GM18502 (cell line): ENCODE measurements around the gene NMD3.
A peak's percentile ranks its signal among the peaks of the same experiment; 100 is the strongest.
"Not testable (repeated sequence)": the region's sequence is repeated elsewhere in the genome, so short reads cannot be mapped to it uniquely, and the experiment has no call there.

Source experiments
- ATAC-seq: cut with Tn5 transposase; IDR thresholded peaks from one replicate; pipeline ENCODE4 v1.9.1; 2021; ENCODE audit warnings: mild to moderate bottlenecking; ENCODE audit not compliant: unreplicated experiment, poor library complexity

The NMD3 gene

GRCh38 chr3:161274691-161275298, 53.7 kb downstream of the NMD3 start:
- peak; percentile 91 for ATAC-seq

GRCh38 chr3:161275919-161276318, 54.8 kb downstream of the NMD3 start:
- ATAC-seq = no peak

- not testable (repeated sequence) for ATAC-seq
These were observed 61.3 kb downstream of the NMD3 start for GRCh38 chr3:161282387-161282786.

- ATAC-seq = no peak
These were observed 63.9 kb downstream of the NMD3 start for GRCh38 chr3:161284989-161285388.

GRCh38 chr3:161289174-161289573, 68.1 kb downstream of the NMD3 start:
- no peak for ATAC-seq

- no peak for ATAC-seq
These were observed 70.2 kb downstream of the NMD3 start for GRCh38 chr3:161291191-161291901.

- no peak for ATAC-seq
These were observed 72.3 kb downstream of the NMD3 start for GRCh38 chr3:161293381-161293780.

GRCh38 chr3:161295325-161295724, 74.2 kb downstream of the NMD3 start:
- ATAC-seq = no peak

- no peak for ATAC-seq
These were observed 75.7 kb downstream of the NMD3 start for GRCh38 chr3:161296814-161297213.
